HG03095 (cell line): ENCODE measurements around the gene OR51A7.
"Not testable (repeated sequence)": the region's sequence is repeated elsewhere in the genome, so short reads cannot be mapped to it uniquely, and the experiment has no call there.

ENCODE experiments used
- ATAC-seq: cut with Tn5 transposase; IDR thresholded peaks from one replicate; pipeline ENCODE4 v1.9.1; 2021; ENCODE audit warnings: moderate library complexity; ENCODE audit not compliant: unreplicated experiment

The OR51A7 gene, protein sequence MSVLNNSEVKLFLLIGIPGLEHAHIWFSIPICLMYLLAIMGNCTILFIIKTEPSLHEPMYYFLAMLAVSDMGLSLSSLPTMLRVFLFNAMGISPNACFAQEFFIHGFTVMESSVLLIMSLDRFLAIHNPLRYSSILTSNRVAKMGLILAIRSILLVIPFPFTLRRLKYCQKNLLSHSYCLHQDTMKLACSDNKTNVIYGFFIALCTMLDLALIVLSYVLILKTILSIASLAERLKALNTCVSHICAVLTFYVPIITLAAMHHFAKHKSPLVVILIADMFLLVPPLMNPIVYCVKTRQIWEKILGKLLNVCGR

DNA sequence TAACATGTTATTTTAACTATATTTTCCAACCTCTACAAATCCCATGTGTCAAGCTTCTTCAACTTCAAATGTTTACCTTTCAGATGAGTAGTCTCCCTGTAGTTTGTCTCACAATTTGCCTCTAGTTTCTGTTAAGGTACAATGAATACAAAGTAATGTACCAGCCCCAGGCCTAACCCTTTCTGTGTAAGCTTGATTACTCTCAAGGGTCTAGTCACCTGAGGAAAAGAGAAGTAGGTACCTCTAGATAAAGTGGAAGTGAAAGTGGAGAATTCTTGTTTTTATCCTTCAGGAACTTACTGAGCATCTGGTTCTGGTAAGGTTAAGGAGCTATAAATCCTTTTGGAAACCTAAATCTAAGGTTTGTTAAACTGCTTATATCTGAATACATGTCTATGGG, at the start of gene OR51A7:
OR51A7 (plus strand) TSS at position 300 of the 400 bp plus-strand sequence. CDS start 3,587 bp downstream, outside the sequence.
- no peak for ATAC-seq

DNA sequence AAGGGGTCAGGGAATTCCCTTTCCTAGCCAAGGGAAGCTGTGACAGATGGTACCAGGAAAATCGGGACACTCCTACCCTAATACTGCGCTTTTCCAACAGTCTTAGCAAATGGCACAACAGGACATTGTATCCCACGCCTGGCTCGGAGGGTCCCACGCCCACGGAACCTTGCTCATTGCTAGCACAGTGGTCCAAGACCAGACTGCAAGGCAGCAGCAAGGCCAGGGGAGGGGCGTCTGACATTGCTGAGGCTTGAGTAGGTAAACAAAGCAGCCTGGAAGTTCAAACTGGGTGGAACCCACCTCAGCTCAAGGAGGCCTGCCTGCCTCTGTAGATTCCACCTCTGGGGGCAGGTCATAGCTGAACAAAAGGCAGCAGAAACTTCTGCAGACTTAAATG, 49.3 kb upstream of the OR51A7 start:
- ATAC-seq, result not testable (repeated sequence)

DNA sequence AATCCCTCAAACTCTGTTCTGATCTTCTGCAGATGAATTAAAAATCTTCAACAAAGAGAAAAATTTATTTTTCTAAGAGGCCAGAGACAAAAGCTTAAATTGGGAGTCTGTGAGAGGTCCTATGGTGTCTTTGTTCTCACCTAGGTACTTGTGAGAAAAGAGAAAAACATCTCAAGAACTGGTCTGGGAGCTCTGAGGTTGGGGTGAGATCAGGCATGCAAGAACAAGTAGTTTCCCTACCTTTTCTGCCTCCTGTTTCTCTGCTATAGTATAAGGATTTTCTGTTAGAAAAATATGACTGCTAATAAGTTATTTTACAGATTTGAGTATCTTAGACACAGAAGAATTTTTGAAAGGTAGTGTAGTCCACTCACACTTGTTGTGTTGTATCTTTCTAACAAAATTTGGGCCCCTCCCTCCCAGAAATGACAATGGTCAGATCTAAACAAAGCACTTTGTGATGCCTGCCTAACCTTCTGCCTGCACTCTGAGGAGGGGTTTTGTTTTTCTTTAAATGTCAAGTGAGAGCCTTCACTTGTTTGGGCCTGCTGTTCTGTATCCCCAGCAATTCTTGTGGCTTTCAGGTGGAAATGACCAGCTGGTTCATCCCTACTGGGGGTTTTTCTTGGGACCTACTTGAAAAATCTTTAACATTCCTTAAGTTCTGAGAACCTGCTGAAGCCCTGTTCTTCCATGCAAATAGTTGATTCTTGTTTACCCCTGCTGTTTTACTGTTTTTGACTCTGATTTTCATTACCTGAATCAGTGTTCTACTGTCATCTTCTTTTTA, 40.9 kb upstream of the OR51A7 start:
- no peak for ATAC-seq

DNA sequence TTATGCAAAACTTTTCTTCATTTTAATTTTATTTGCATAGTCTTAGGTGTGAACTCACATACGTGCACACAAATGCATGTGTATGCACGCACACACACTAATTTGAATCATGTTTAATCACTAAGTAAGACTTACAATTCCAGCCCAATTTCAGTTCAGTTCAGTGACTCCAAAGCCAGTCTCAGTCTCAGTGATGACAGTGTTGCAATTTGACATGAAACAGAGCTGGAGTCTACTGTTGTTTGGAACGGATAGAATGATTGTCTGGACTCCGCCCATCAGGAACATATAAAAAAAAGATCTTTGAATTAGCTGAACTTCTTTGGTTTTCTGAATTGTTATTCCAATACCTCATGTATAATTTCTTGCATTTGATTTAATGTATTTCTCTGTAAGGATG, 39.7 kb upstream of the OR51A7 start:
- no peak for ATAC-seq

DNA sequence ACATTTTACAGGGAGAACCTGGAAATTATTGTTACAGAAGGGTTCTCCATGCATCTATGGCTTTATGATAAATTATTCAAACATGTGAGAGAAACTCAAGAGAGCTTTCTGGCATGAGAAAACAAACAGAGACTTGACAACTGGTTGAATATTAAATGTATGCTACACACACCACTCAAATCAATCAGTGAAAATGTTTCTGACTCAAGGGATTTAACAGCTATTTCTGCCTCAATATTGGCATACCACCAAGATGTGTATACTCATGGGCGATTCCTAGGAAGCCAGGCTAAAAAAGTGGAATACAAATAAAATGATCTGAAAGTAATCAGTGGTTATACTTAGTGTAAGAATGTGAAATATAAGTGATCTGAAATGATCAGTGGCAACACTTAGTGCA, 37.7 kb upstream of the OR51A7 start:
- ATAC-seq, result no peak

DNA sequence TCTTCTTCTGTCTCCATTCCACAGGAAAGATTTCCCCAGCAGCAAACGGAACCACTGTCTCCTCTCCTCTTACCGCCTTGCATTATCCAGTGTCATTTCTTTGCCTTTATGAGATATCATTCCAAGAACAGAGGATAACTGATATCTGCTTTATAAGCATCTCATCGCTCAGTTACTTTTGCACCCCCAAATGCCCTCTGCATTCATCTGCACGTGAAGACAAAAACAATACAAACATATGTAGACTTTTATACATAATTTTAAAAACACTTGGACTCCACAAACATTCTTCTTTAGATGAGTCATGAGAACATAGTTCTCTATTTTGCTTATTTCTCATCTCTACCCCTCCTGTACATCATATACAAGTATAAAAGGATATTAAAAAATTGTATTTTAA, 22.4 kb upstream of the OR51A7 start:
- no peak for ATAC-seq

DNA sequence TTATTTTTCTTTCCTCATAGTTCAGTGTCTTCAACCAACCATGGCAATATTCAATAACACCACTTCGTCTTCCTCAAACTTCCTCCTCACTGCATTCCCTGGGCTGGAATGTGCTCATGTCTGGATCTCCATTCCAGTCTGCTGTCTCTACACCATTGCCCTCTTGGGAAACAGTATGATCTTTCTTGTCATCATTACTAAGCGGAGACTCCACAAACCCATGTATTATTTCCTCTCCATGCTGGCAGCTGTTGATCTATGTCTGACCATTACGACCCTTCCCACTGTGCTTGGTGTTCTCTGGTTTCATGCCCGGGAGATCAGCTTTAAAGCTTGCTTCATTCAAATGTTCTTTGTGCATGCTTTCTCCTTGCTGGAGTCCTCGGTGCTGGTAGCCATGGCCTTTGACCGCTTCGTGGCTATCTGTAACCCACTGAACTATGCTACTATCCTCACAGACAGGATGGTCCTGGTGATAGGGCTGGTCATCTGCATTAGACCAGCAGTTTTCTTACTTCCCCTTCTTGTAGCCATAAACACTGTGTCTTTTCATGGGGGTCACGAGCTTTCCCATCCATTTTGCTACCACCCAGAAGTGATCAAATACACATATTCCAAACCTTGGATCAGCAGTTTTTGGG, 21.6 kb upstream of the OR51A7 start, which contains the start of gene OR51T1:
OR51T1 (plus strand) TSS at position 41 of the 641 bp plus-strand sequence; CDS start at position 41, 0 bp downstream.
- no peak for ATAC-seq

DNA sequence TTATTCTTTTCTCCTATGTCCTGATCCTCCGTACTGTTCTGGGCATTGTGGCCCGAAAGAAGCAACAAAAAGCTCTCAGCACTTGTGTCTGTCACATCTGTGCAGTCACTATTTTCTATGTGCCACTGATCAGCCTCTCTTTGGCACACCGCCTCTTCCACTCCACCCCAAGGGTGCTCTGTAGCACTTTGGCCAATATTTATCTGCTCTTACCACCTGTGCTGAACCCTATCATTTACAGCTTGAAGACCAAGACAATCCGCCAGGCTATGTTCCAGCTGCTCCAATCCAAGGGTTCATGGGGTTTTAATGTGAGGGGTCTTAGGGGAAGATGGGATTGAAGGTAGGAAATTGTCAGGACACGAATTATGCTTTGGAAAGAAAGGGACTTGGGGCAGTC, 21.0 kb upstream of the OR51A7 start:
- no peak for ATAC-seq

DNA sequence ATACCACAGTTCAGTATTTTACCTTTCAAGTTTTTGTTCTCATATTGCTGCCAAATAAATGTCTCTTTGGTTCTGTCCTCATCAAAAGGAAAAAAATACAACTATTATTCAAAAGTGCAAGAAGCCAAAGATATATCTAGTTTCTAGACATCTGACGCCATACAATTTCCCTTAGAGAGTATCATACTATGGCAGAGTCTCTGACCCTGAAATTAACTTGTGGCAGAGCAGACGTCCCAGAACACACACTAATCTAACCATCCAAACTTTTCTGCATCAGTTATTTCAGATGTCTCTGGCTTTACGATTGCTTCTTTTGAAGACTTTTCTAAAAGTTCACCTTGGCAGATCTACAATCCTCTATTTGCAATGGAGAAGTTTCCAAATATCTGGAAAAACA, 19.2 kb upstream of the OR51A7 start:
- ATAC-seq, result no peak

DNA sequence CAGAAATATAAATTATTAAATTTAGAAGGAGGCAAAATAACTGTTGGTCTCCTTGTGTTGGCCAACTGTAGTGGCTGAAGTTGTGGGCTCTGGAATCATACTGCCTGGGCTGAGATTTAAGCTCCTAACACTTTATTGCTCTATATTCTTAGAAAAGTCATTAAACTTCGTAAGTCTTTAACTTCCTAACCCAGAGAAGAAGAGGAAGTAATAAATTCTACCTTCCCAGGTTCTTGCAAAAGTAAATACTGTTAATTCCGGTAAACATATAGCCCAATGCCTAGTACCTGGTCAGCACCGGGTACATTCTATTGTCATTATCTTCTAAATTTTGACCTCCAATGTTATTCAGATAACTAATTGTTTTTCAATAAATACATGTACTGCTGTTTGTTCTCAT, 17.4 kb upstream of the OR51A7 start:
- ATAC-seq, result no peak

DNA sequence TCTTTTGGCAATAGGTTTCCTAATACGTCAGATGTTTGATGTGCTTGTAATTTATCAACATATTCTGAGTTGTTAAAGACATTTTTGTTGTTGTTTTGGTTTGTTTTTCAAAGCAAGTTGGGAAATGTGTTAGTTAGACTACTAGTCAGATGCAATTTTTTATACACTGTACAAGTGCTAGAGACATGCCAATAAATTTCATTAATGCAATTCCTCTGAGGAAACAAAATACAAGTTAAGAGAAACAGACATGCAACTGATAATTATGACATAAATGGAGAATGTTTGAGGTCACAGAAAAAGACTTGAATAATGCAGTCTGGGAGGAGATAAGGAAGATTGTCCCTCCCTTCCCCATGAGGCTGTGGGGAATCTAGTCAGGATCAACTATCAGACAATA, 16.0 kb upstream of the OR51A7 start:
- no peak for ATAC-seq

DNA sequence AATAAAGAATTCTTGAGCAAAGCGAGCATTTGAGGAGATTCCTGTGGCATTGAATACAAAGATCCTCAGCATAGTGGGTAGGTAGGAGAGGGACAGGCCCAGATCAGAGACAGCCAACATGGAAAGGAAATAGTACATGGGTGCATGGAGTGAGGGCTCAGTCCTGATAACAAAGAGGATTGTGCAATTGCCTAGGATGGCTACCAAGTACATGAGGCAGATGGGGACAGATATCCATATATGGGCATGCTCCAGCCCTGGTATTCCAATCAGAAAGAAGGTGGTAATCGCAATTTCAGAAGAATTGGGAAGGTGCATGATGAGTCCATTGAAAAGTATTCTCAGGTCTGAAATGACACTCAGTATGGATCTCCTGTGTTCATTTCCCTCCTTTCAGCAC, 13.3 kb upstream of the OR51A7 start:
- no peak for ATAC-seq

DNA sequence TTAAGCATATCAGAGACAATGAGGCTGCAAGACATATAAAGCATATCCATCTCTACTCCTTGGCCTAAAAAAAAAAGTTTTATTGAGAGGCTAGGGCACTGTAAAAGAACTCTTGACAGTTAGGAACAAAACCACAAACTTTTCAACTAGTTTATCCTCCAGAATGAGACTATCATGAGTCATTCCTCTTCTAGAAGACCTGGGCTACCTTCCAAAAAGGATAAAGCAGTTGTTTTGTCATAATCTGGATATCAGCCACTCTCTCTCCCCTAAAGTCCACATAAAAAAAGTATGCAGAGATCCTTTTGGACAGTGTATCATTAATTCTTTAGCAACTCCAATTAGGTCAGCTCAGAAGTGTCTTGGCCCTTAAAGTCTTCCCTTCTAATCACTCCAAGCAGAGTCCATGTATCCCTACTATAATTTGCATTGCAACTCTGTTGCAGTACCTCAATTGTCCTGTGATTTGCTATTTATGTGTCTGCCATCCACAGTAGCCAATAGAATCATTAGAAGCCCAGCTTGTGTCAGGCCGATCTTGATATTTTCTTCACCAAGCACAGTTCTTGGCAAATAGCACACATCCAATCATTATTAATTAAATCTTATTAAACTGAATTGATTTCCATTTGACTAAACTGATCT, 11.5 kb upstream of the OR51A7 start:
- no peak for ATAC-seq

DNA sequence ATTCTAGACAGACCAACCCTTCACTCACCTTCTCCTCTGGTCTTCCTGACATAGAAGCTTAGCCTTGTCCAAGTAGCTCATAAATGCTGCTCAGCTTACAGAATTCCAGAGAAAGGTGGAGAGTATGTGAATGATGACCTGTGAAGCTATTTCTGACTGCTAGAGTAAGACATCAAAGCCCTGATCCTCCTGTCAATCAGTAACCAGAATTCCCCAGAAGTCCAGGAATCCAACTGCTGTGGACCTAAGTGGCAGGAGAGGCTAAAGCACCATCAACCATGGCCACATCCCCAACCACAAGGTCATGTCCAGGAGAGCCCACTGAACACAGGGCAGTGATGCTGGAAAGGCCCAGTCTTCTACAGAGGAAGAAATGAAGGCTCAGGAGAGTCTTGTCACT, 13.0 kb downstream of the OR51A7 start:
- ATAC-seq, result no peak

DNA sequence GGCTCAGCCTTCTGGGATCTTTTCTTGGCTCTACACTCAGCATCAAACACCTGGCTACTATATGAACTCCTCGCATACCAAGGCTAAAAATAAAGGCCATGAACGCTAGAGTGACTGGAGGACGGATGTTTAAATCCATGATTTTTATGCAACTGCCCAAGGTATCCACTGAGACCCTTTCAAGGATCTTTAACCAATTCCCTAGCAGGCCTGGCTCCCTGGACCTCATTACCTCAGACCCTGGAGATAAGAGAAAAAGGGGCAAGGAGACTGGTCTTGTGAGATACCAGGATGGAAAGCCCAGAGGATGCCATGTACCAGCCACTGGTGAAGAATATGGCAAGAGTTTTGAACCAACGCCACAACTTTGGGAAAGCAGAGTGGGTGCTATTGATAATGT, 15.7 kb downstream of the OR51A7 start, which contains the start of gene OR51G2:
OR51G2 (minus strand) TSS at position 101 of the 400 bp plus-strand sequence. CDS start 3,687 bp downstream, outside the sequence.
- ATAC-seq, result no peak

DNA sequence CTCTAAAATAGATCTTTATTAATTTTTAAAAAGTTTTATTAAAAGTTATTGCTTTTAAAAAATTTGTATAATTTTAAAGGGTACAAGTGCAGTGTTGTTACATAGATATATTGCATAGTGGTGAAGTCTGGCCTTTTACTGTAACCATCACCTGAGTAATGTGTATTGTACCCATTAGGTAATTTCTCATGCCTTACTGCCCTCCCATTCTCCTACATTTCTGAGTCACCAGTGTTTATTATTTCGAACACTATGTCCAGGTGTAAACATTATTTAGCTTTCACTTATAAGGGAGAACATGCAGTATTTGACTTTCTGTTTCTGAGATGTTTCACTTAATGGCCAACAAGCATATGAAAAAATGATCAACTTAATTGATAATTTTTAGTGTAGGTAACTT, 18.2 kb downstream of the OR51A7 start:
- no peak for ATAC-seq

DNA sequence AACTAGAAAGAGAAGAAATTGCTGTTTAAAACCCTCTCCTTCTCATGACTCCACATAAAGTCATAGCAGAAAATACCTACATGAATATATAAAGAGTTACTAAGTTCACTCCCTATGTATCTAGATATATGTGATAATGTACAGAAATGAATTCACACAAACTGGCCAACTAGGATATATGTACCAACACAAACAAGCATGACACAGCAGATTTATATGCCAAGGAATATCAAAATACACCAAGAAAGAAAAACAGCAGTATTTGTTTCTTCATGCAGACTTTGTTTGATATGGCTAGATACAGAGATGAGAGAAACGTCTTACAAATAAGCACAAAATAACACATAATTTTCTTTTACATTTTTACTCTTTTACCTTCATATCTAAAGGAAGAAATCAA, 18.7 kb downstream of the OR51A7 start:
- no peak for ATAC-seq

DNA sequence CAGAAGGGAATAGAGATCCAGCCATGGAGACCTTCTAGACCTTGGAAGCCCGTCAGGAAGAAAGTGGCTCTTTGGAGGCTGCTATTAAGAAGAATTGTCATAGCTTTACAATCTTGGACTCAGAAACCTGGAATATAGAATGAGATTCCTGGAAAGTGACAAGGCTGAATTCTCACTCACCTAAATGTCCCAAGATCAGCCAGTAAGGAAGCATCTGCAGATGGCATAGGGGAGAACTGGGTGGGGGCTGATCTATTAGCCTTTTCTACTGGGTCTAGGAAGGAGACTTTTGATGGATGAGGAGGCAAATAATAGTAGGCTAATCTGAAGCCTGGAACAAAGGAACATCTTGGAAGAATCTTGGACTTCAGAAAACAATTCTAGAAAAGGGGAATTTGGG, 20.7 kb downstream of the OR51A7 start, which contains the start of gene OR51G1:
OR51G1 (minus strand) TSS at position 101 of the 400 bp plus-strand sequence; CDS start at position 101, 0 bp downstream.
- ATAC-seq, result no peak

DNA sequence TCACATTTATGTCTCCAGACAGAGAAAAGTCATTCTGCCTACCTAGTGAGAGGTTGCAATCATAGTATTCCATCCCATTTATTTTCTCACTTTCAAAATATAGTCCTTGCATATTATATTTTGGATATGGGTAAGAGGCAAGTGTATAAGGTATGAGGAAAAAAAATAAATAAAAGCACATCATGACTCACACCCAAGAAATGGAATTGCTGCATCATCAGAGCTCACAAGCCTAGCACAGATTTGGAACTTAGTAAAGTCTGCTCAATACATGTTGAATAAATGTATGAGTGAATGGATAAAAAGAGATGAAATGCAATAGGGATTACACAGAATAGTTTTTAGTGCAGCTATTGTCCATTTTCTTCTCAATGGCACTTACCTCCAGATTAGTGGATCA, 23.0 kb downstream of the OR51A7 start:
- no peak for ATAC-seq

DNA sequence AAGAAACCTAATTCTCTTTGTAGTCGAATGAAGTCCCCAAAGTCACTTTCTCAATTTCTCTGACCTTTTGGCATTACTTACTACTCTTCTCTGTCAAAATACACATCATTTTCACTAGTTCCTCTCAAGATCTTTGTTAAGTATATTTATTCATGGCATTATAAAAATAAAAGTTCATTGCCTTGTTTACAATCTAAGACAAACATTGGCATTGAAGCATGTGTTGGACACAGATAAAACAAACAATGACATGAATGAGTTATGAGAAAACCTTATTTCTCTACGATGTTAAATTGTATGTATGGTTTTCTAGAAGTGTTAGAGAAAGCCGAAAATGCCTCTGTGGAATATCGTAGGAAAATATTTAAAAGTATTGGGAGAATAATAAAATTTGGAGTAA, 29.2 kb downstream of the OR51A7 start:
- no peak for ATAC-seq

DNA sequence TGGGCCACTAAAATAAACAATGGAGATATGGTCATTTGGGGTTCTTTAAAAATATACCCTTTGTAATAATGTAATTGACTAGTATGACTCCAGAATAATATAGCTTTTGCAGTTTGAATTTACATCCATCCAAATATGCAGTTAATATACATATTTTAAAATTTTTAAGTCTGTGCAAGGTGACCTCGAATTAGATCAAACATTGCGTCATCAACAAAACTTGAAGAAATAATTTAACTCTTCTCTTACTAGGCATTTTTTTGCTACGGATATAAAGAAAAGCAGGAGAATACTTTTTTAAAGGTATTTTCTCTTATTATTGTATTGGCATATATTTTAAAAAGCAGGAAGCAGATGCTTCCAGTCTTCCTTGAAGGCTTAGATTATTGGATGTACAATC, 33.2 kb downstream of the OR51A7 start:
- no peak for ATAC-seq
